Right ventricle myocardium inferior (tissue), 1 donor: ENCODE results near the gene DCX. TPM values are rescaled to one million over a fixed set of nuclear protein-coding genes. Genes with fewer than 3 reads are reported as not detected.

ENCODE experiments used
- ATAC-seq: fragments of 200-7000 bp; cut with Tn5 transposase; one replicate; pipeline ENCODE4 v1.9.1; 2020; ENCODE audit warnings: mild to moderate bottlenecking, moderate library complexity
- DNase-seq: peaks from one replicate; pipeline ENCODE4 v3.0.0; 2021; ENCODE audit errors: missing footprints
- intact Hi-C: fragments of 100-400 bp; cut with DNase I; formaldehyde crosslinking; loops from one replicate; pipeline ENCODE4 v1.11.0; 2022
- total RNA-seq: library from RNA; stranded (reverse); fragmentation: NEBNext Ultra II Directional; extraction: Animal tissue kit (Norgen Biotek cat#: 25700); gene quantifications from one replicate; pipeline ENCODE4 v1.2.1, GENCODE V29; 2021
- donor health status: DM: no; HTN: yes; CAD: no; lungs with severe emphysema.

DCX gene
- total RNA-seq, 1 donor from 2014 or later, result not detected

GRCh38 chrX:111336141-111336540 is 75.9 kb downstream of the DCX start:
- DNase-seq, result no peak
- no peak for ATAC-seq
- intact Hi-C loops, result no loop called here

DNA sequence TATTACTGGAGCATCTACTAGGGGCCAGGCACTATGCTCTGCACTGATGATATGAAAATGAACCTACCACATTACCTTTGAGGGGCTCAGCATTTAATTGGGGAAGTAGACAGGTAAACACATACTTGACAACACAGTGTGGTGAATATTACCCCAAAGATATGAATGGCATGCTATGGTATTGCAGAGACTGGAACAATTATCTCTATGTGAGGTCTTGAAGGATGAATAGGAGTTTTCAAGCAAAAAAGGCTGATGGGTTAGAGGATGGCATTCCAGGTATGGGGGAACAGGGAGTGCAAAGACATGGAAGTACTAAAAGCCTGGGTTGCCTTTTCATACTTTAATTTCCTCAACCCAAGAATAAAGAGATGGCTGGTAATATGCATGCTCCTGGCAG is 82.6 kb downstream of the DCX start:
- ATAC-seq (no peak), DNase-seq (no peak)
- intact Hi-C loops, result no loop called here

DNA sequence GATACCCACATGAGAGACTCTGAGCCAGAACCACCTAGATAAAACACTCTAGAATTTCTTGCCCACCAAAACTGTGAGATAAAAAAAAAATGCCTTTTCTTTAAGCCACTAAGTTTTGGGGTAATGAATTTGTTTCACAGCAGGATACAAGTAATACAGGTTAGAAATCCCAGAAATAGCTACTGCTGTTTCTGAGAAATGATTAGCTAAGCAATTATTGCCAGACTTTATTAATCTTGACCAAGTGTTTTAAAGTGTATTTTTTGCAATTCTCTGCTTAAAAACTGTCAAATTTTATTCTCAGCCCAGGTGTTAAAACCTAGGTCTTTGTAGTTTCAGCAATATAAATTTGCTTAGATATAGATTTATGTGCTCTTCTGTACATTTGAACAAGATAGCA is 83.1 kb downstream of the DCX start:
- no peak for DNase-seq
- ATAC-seq, result no peak
- intact Hi-C loops, result no loop called here

- DNase-seq (no peak), ATAC-seq (no peak)
- intact Hi-C loops, result no loop called here
These were observed 89.6 kb downstream of the DCX start for GRCh38 chrX:111322231-111322855.

GRCh38 chrX:111319451-111319850 is 92.5 kb downstream of the DCX start:
- ATAC-seq, result no peak
- intact Hi-C loops, result no loop called here

DNA sequence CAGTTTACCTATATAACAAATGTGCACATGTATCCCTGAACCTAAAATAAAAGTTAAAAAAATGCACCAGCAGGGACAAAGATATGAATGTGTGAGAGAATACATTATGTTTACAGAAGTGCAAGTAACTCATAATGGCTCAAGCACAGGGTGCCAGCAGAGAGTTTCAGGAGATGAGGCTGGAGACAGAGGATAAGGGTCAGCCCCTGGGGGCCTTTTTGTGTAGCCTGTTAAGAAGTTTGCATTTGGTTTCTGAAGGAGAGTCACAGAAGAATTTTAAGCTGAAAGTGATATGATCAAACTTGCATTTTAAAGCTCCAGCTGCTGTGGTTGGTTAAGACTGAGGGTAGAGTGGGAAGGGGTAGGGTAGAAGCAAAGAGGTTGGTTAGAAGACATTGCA is 93.1 kb downstream of the DCX start:
- no peak for ATAC-seq
- no peak for DNase-seq
- intact Hi-C loops, result no loop called here

More at GRCh38 chrX:111319451-111319850, 92.5 kb downstream of the DCX start:
- DNase-seq, result no peak

DNA sequence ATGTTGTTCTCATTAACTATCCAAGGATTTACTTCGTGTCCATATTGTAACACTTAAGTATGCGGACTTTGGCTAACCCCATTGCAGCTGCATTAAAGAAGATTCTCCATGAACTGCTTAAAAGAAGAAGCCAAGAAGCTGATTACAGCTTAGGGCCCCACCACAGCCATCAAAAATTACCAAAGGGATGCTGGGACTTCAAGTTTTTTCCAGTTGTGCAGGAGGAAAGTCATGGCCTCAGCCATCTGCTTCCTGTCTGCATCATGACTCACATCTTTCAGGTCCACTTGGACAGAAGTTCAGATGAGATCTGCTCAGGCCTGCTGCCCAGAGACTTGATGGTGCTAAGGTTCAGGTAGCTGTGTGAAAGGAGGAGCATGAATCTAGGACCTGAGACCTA is 102.9 kb downstream of the DCX start:
- ATAC-seq, result no peak

DNA sequence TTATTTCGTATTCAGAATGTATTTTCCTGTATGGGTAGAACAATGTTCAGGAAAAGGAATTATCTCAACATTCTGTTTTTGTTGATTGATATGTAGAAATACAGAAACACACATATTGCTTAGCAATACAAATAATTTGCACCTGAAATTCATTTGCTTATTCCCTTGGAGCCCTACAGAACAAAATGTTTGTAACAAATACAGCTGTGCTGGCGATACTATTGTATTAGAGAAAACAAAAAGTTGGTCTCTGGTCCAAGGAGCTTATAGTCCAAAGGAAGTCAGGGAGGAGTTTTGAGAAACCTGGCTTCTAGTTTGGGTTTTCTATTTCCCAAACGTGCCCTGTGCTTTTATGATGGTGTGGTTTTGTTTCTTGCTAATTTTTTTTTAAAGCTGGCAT is 104.0 kb downstream of the DCX start:
- DNase-seq, result no peak
- ATAC-seq, result no peak
- intact Hi-C loops, result no loop called here

More for the DNA sequence above, 102.9 kb downstream of the DCX start:
- intact Hi-C loops, result no loop called here
- no peak for DNase-seq

- intact Hi-C loops, result no loop called here
- ATAC-seq, result no peak
- no peak for DNase-seq
These were observed 109.7 kb downstream of the DCX start for GRCh38 chrX:111302284-111302683.

DNA sequence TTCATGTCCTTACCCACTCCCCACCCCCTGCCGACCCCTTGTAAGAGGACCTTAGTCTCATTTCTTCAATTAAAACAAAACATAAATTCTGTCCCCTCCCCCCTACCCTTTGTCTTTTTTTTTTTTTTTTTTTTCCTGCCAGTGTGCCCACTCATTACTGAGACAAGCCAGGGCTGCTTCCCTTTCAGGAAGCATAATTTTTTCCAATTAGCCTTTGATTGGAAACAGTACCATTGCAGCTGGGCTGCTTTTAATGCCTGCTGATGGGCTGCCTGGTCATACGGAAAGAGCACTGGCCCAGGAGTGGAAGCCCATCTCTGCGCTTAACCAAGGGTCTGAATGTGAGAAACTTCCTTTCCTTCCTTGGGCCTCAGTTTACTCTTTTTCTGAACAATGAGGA is 123.2 kb downstream of the DCX start:
- intact Hi-C loops, result no loop called here
- ATAC-seq (no peak), DNase-seq (no peak)

DNA sequence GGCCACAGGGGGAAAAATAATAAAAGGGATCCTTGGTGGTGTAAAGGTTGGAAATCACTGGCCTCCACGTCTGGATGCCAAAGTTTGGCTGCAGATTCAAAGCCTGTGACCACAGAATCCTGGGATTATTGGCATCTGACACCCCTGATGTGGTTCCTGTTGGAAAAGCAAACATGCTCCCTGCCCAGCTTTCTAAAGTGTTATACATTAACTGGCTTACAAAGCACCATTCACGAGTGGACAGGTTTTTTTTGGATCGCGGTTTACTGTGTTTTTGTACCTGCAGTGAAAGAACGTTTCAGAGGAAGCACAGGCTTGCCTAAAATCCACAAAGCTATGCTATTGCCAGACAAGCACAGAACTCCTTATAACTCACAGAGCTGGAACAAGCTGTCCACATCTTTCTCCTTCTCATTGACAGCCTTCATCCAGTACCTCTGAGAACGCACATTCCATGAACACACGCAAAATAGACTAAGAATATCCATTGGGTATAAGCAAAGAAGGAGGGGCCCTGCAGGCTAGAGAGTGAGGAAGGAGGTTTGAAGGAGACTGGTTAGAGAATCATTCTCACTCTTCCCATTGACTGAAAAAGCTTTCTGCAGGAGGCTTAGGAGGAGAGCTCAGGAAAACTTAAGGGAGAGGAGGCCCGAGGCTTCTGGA is 127.2 kb downstream of the DCX start:
- intact Hi-C loops, result no loop called here
- DNase-seq, result no peak
- no peak for ATAC-seq

DNA sequence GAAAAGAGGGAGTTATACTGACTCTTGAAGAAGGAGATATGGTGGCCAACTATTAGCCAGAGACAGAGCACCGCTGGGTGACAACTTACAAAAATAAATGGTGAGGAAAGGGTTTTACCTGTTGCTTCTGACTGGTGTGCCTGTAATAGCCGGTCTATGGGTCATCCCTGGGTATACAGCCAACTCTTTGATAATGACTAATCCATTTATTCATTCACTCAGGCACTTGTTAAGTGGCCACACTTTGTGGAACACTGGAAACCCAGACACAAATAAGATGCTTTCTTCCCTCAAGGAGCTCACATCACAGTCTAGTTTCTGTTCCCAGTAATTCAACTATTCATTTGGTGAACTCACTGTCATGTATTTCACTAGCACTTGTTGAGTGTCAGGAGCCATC is 128.5 kb downstream of the DCX start:
- ATAC-seq (no peak), DNase-seq (no peak)
- intact Hi-C loops, result no loop called here

- DNase-seq (no peak), ATAC-seq (no peak)
- intact Hi-C loops, result no loop called here
These were observed 129.0 kb downstream of the DCX start for GRCh38 chrX:111282991-111283390.

DNA sequence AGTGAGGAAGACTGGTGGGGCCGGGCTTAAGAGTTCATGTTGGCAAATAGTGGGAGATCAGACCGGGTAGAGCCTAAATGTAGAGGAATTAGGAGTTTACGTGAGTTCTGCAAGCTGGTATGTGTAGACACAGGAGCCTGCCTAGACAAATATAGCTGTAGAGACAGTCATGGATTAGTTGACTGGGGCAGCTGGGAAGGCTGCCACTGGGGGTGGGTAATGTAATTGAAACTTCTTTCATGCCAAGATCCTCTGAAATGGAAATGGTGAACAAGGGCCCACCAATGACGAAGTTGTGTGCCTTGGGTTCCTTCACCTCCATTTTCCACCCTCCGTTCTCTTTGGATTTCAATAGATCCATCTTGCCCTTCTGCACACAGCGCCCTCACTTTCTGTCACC is 129.9 kb downstream of the DCX start:
- intact Hi-C loops, result no loop called here
- ATAC-seq (no peak), DNase-seq (no peak)

DNA sequence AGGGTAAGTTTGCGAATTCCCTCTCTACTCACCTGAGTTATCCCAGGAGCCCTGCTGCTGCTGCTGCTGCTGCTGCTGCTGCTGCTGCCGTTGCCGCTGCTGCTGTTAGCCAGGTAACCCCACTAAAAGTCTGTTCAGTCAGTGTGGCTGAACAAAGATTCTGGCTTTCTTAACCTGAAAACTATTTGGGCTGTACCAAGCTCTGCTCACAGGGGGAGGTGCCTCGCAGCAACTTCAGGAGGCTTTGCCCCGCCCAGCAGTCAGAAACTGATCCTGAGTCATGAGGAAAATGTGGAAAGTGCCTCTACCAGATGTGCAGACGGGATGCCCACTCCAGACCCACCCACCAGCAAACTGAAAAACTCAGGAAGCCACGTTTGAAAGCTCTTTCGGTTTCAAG is 141.7 kb downstream of the DCX start, which contains the start of gene CAPN6:
CAPN6 (minus strand) TSS at position 145 of the 400 bp plus-strand sequence. CDS start 6,547 bp downstream, outside the sequence.
- intact Hi-C loops, result no loop called here
- ATAC-seq, result no peak
- DNase-seq, result no peak

- DNase-seq (no peak), ATAC-seq (no peak)
- intact Hi-C loops, result no loop called here
These were observed 143.5 kb downstream of the DCX start for GRCh38 chrX:111268506-111268905.

- ATAC-seq (no peak), DNase-seq (no peak)
- intact Hi-C loops, result no loop called here
These were observed 146.5 kb downstream of the DCX start for GRCh38 chrX:111265486-111265885.

GRCh38 chrX:111264385-111264784 is 147.6 kb downstream of the DCX start:
- DNase-seq, result no peak
- intact Hi-C loops, result loop anchor here (5.0 kb wide), 1 partner anchor 183 kb away; no protein-coding TSS in a partner anchor
- no peak for ATAC-seq

- DNase-seq (no peak), ATAC-seq (no peak)
- intact Hi-C loops, result loop anchor here (5.0 kb wide), 1 partner anchor 185 kb away; no protein-coding TSS in a partner anchor
These were observed 149.9 kb downstream of the DCX start for GRCh38 chrX:111262086-111262485.

DNA sequence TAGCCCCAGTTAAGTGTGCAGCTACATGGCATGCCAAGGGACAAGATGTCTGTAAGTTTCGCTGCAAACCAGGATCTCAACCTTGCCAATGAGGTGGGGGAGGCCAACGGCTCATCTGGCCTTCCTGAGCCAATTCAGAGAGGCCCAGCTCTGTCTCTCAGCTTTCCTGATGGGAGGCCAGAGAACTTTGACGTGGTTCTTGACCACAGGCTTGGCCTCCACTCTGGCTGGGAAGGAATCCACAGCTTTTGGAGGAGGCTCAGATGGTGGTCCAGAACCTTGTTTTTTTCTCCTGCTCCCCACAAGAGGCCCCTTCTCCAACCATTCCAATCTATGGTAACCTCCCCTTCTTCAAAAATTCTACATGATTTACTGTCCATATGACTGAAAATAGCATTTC is 151.5 kb downstream of the DCX start:
- intact Hi-C loops, result loop anchor here (5.0 kb wide), 1 partner anchor 187 kb away; no protein-coding TSS in a partner anchor
- DNase-seq, result no peak
- no peak for ATAC-seq

DNA sequence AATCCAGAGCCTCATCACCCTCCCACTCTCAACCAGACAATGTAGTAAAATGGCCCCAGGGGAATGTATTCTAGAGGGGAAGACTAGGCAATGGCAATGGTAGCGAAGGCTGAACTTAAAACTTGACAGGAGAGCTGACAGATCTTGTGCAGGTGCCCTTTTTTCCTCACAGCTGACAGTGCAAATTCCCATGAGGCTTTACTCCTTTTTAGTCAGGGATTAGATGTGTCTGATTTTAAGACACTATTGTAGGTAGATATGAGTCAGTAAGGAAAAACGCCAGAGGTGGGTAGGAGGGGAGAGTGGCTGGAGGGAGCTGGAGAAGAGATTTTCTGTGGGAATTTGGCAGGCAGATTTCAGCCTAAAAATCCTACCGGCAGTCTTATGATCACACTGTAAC is 152.4 kb downstream of the DCX start:
- intact Hi-C loops, result no loop called here
- ATAC-seq (no peak), DNase-seq (no peak)
